Measurements from ENCODE around the gene HSBP1L1.

- no peak for TF ChIP-seq EP300 (IDR thresholded peaks at IDR 0.05; ENCODE audit: borderline replicate concordance)
- TF ChIP-seq TEAD4 (IDR thresholded peaks at IDR 0.05): no peak
- TF ChIP-seq EGR1 (IDR thresholded peaks at IDR 0.05): no peak
- TF ChIP-seq TAF1 (IDR thresholded peaks at IDR 0.05; ENCODE audit: low read depth): no peak
- TF ChIP-seq USF1 (IDR thresholded peaks at IDR 0.05): no peak
- TF ChIP-seq FOXM1 (IDR thresholded peaks at IDR 0.05; ENCODE audit: borderline replicate concordance, low read depth): no peak
- TF ChIP-seq CEBPB (IDR thresholded peaks at IDR 0.05): no peak
- TF ChIP-seq YY1 (IDR thresholded peaks at IDR 0.05; ENCODE audit: low read depth): no peak
- no peak for TF ChIP-seq RAD21 (IDR thresholded peaks at IDR 0.05; ENCODE audit: low read depth)
Observed at GRCh38 chr18:79941473-79942119, 22.8 kb upstream of the HSBP1L1 start.

Measured in Ishikawa (cell line).